ENCODE data around the gene SLC6A8.

Gene SLC6A8

DNA sequence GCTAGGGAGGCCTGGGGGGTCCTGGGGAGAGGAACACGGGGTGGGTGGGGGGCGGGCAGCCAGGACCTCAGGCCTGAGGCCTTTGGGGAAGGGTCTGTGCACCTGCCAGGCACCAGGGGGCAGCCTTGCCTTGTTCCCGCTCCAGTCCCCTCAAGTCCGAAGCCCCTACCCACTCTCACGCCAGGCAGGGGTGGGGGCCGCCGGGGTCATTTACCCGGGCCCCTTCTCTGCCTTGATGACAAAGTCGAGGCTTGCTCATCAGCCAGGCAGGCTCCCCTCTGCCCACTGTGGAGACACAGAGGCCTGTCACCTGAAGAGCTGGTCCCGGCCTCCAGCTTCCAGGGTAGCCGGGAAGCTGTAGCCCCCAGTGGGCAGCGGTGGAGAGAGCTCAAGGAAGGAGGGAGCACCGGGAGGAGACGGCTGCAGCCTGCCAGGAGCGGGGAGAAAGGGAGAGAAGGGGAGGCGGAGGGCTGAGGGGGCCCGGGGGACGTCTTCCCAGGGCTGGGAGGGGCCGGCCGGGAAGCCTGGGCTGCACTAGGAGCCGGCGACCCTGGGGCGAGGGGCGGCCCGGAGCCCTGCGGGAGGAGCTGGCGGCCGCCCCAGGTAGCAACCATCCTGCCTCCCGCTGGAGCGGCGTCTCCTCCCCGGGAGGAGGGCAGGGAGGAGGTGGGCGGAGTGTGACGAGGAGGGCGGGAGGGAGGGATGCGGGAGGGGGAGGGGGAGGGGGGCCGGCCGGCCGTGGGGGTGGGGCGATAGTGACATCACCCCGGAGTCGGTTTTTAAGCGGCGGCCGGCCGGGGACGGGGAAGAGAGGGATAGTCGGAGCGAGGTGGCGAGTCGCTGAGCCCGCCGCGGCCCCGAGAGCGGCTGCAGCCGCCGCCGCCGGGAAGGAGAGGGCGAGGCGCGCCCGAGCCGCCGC lies at the start of gene SLC6A8:
TSS of gene SLC6A8 (plus strand) at position 806 of the 919 bp plus-strand sequence. CDS start 649 bp downstream, outside the sequence.
- TF ChIP-seq TAF1 (IDR thresholded peaks at IDR 0.05; ENCODE audit: low read depth) (no peak; the same call in 1 of the 2 replicates), RAD21 (IDR thresholded peaks at IDR 0.05; ENCODE audit: low read depth) (peak; percentile 7; the same call in 1 of the 2 replicates), EP300 (IDR thresholded peaks at IDR 0.05; ENCODE audit: borderline replicate concordance) (no peak), YY1 (IDR thresholded peaks at IDR 0.05; ENCODE audit: low read depth) (no peak), TCF12 (IDR thresholded peaks at IDR 0.05; ENCODE audit: low read depth) (no peak)

- TF ChIP-seq TAF1 (IDR thresholded peaks at IDR 0.05; ENCODE audit: low read depth) (no peak), NFIC (IDR thresholded peaks at IDR 0.05) (no peak), FOXM1 (IDR thresholded peaks at IDR 0.05; ENCODE audit: borderline replicate concordance, low read depth) (no peak), RAD21 (IDR thresholded peaks at IDR 0.05; ENCODE audit: low read depth) (no peak), CREB1 (IDR thresholded peaks at IDR 0.05; ENCODE audit: low read depth) (no peak), USF1 (IDR thresholded peaks at IDR 0.05) (no peak), TEAD4 (IDR thresholded peaks at IDR 0.05) (no peak), ZBTB7A (IDR thresholded peaks at IDR 0.05; ENCODE audit: low read depth) (no peak)
Observed at GRCh38 chrX:153638041-153638371, 49.7 kb upstream of the SLC6A8 start.

DNA sequence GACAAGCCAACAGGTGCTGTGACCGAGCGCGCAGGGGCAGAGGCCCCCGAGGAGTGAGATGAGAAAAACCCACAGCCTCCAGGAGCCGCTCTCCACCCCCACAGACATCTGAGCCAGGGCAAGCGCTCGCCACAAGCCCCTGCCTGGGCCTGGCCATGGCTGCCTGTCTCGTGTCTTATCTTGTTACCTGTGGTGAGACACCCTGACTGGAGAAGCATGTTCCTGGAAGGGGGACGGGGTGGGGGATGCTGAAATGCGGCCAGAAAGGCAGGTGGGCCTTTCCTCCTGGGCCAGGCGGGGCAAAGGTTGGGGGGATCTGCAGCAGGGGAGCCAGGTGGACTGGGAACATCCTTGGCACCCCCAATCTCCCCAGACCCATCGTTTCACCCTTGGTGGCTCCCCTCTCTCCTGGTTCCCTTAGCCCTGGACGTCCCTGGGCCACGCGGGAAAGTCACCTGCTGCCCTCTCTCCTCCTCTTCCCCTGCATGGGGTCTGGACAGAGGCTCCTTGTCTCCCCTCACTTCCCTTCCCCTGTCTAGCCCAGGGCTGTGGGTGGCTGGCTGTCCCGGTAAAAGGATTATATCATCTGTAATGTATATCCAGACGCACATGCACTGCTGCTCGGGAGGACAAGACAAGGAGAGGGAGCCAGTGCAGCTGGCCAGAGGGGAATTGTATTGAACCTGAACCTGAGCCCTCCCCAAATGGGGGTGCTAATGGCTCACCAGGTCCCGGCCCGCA lies 49.1 kb upstream of the SLC6A8 start:
- TF ChIP-seq ZBTB7A (IDR thresholded peaks at IDR 0.05; ENCODE audit: low read depth), result no peak
- no peak for TF ChIP-seq USF1 (IDR thresholded peaks at IDR 0.05)
- TF ChIP-seq EGR1 (IDR thresholded peaks at IDR 0.05), result no peak
- TF ChIP-seq EP300 (IDR thresholded peaks at IDR 0.05; ENCODE audit: borderline replicate concordance), result no peak
- no peak for TF ChIP-seq CREB1 (IDR thresholded peaks at IDR 0.05; ENCODE audit: low read depth)

GRCh38 chrX:153639177-153640044 lies 48.3 kb upstream of the SLC6A8 start:
- TF ChIP-seq NFIC (IDR thresholded peaks at IDR 0.05), result no peak
- TF ChIP-seq EGR1 (IDR thresholded peaks at IDR 0.05), result no peak
- TF ChIP-seq MAX (IDR thresholded peaks at IDR 0.05), result no peak
- TF ChIP-seq TAF1 (IDR thresholded peaks at IDR 0.05; ENCODE audit: low read depth), result no peak
- TF ChIP-seq ZBTB7A (IDR thresholded peaks at IDR 0.05; ENCODE audit: low read depth), result no peak
- no peak for TF ChIP-seq TCF12 (IDR thresholded peaks at IDR 0.05; ENCODE audit: low read depth)
- no peak for TF ChIP-seq CEBPB (IDR thresholded peaks at IDR 0.05)
- no peak for TF ChIP-seq TEAD4 (IDR thresholded peaks at IDR 0.05)
- no peak for TF ChIP-seq CREB1 (IDR thresholded peaks at IDR 0.05; ENCODE audit: low read depth)
- TF ChIP-seq USF1 (IDR thresholded peaks at IDR 0.05), result no peak
- TF ChIP-seq, protein P1, sequence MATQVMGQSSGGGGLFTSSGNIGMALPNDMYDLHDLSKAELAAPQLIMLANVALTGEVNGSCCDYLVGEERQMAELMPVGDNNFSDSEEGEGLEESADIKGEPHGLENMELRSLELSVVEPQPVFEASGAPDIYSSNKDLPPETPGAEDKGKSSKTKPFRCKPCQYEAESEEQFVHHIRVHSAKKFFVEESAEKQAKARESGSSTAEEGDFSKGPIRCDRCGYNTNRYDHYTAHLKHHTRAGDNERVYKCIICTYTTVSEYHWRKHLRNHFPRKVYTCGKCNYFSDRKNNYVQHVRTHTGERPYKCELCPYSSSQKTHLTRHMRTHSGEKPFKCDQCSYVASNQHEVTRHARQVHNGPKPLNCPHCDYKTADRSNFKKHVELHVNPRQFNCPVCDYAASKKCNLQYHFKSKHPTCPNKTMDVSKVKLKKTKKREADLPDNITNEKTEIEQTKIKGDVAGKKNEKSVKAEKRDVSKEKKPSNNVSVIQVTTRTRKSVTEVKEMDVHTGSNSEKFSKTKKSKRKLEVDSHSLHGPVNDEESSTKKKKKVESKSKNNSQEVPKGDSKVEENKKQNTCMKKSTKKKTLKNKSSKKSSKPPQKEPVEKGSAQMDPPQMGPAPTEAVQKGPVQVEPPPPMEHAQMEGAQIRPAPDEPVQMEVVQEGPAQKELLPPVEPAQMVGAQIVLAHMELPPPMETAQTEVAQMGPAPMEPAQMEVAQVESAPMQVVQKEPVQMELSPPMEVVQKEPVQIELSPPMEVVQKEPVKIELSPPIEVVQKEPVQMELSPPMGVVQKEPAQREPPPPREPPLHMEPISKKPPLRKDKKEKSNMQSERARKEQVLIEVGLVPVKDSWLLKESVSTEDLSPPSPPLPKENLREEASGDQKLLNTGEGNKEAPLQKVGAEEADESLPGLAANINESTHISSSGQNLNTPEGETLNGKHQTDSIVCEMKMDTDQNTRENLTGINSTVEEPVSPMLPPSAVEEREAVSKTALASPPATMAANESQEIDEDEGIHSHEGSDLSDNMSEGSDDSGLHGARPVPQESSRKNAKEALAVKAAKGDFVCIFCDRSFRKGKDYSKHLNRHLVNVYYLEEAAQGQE (IDR thresholded peaks at IDR 0.05; ENCODE audit: low read depth), result no peak
- no peak for TF ChIP-seq FOXM1 (IDR thresholded peaks at IDR 0.05; ENCODE audit: borderline replicate concordance, low read depth)
- TF ChIP-seq YY1 (IDR thresholded peaks at IDR 0.05; ENCODE audit: low read depth), result no peak
- TF ChIP-seq RAD21 (IDR thresholded peaks at IDR 0.05; ENCODE audit: low read depth), result no peak

GRCh38 chrX:153640045-153640686 lies 47.6 kb upstream of the SLC6A8 start:
- TF ChIP-seq USF1 (IDR thresholded peaks at IDR 0.05), result no peak
- no peak for TF ChIP-seq MAX (IDR thresholded peaks at IDR 0.05)
- TF ChIP-seq FOXM1 (IDR thresholded peaks at IDR 0.05; ENCODE audit: borderline replicate concordance, low read depth), result no peak
- TF ChIP-seq EGR1 (IDR thresholded peaks at IDR 0.05), result no peak
- TF ChIP-seq TAF1 (IDR thresholded peaks at IDR 0.05; ENCODE audit: low read depth), result no peak
- TF ChIP-seq TCF12 (IDR thresholded peaks at IDR 0.05; ENCODE audit: low read depth), result no peak
- no peak for TF ChIP-seq TEAD4 (IDR thresholded peaks at IDR 0.05)
- no peak for TF ChIP-seq EP300 (IDR thresholded peaks at IDR 0.05; ENCODE audit: borderline replicate concordance)
- TF ChIP-seq CEBPB (IDR thresholded peaks at IDR 0.05), result no peak
- no peak for TF ChIP-seq YY1 (IDR thresholded peaks at IDR 0.05; ENCODE audit: low read depth)
- TF ChIP-seq, protein P1 (IDR thresholded peaks at IDR 0.05; ENCODE audit: low read depth), result no peak

All from Ishikawa (cell line).